Stimulated activated CD8-positive, alpha-beta memory T cell treated with anti-CD3 and anti-CD28 coated beads, Interleukin-4, amount 100 ng/mL, for 24 hours (primary cell): Measurements from ENCODE around the gene SHANK1.

Source experiments
- DNase-seq: peaks from one replicate; pipeline ENCODE4 v3.0.0-alpha.2; 2020; ENCODE audit warnings: low read depth

SHANK1 gene

DNA sequence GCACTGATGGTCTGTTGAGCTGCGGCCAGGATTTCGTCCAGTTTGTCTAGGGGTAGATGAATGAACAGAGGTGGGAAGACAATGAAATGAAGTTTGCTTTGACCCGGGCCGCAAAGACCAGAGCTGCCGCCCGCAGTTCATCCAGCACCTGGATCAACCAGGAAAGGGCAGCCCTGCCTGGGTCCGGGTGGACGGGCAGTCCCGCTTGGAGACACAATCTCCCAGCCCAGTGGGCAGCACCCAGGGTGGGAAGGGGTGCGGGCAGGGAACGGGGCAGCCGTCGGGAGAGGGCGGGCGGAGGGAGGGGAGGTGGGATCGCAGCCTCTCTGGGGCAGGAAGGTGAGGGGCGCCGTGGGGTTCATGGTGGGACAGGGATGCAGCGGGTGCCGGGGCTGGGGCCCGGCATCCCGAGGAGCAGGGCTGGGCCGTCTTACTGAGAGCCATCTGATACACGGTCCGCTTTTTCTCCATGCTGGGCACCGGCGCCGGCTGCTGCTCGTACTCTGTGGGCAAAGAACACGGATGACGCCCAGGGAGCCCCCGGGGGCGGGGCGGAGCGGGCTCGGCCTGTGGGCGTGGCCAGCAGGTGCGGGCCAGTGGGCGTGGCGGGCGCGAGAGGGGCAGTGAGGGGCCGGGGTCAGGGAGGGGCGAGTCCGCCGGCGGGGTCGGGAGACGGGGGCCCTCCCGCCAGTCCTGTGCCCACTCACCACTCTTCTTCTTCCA, 33.1 kb downstream of the SHANK1 start:
- no peak for DNase-seq

GRCh38 chr19:50679177-50680125, 40.2 kb downstream of the SHANK1 start:
- DNase-seq, result peak; percentile 64

DNA sequence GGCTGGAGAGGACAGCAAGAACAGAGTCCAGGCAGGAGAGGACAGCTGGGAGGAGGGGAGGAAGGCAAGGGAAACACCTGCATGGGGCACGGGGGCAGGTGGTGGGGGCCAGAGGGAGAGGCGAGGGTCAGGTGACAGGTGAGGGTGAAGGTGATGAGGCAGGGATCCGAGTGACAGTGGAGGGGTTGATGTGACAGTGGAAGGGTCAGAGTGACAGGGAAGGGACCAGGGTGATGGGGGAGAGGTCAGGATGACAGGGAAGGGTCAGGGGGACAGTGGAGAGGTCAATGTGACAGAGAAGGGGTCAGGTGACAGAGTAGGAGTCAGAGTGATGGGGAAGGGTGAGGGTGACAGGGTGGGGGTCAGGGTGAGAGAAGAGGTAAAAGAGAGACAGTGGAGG, 41.3 kb downstream of the SHANK1 start:
- no peak for DNase-seq

DNA sequence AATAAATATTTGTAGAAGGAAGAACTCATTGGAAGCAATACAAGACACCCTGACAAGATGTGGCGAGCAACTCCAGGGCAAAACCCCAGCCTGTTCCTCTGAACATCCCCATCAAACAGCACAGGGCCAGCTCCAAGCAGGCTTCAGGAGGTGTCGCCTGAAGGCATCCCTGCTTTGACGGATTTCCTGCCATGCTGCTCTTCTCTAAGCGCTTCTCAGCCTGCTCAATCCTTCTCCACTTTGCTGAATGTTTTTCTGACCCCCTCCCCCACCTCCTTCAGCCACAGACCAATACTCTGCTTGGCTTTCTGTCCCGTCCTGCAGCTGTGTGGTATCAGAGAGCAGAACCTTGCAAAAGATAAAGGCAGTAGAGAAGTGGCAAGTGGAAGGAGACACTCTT, 42.0 kb downstream of the SHANK1 start:
- no peak for DNase-seq

DNA sequence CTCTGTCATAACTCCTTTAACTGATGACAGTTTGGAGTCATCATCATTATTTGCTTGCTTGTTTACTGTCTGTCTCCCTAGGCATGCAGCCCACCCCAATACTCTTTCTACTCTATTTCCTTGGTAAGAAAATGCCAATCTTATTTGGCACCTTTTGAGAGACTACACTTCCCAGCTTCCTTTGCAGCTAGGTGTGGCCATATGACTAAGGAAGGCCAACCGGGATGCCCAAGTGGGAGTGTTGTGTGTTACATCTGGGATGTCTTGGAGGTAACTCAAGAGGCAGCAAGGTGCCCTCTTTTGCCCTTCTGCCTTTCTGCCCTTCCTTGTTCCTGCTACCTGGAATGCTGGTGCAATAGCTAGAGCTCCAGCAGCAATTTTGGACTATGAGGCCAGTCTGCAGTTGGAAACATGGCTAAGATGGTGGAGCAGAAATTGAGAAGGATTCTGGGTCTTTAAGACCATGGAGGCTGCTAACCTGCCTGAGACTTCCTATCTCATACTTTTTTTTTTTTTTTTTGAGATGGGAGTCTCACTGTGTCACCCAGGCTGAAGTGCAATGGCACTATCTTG, 42.9 kb downstream of the SHANK1 start:
- DNase-seq, result no peak

- no peak for DNase-seq
Observed at GRCh38 chr19:50673118-50673517, 46.5 kb downstream of the SHANK1 start.

DNA sequence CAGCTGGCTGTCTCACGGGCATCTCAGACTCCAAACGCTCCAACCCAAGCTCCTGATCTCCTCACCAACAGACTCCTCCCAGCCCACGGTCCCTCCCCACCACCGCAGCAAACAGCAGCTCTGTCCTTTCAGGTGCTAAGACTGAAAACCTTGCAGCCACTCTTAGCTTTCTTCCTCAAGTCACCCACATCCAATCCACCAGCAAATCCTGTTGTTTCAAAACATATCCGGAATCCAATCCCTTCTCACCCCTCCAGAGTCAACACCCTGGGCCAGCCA, 49.6 kb downstream of the SHANK1 start:
- no peak for DNase-seq

GRCh38 chr19:50669302-50670101, 50.1 kb downstream of the SHANK1 start:
- DNase-seq, result peak; percentile 26

GRCh38 chr19:50668879-50669278, 50.7 kb downstream of the SHANK1 start:
- no peak for DNase-seq

DNA sequence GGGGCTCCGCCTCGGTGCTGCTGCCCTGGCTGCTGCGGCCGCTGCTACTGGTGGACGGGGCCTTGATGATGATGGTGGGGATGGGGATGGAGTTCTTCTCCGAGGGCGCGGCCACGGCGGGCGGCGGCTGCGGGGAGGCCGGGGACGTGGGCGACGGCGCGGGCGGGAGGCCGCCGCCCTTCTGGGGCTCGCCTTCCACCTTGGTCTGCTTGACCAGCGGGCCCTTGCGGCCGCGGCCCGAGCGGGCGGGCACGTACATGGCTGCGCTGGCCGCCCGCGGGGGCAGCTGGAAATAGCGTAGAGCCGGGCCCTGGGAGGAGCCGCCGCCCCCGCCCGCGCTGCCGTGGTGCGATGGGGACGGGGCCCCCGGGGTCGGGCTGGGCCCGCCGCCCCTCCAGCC, 51.2 kb downstream of the SHANK1 start:
- no peak for DNase-seq

DNA sequence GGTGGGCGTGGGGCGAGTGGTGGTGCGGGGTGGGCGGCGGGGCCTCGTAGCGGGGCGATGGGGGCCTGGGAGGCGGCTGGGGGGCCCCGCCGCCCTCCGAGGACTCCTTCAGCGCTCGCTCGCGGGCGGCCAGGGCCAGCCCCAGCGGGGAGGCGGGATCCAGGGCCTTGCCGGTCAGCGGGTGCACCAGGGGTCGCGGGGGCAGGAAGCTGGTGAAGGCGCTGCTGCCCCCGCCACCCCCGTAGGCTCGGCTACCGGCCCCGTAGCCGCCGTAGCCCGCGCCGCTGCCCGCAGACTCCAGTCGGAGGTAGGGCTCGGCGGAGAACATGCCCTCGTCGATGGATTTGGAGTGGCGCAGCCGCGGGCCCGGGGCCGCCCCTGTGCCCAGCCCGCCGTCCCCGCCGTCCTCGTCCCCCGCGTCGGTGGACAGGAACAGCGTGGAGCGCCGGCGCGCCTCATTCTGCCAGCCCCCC, 51.8 kb downstream of the SHANK1 start:
- no peak for DNase-seq

- DNase-seq, result no peak
Observed at GRCh38 chr19:50667177-50667758, 52.3 kb downstream of the SHANK1 start.

- no peak for DNase-seq
Observed at GRCh38 chr19:50666346-50667176, 53.0 kb downstream of the SHANK1 start.

DNA sequence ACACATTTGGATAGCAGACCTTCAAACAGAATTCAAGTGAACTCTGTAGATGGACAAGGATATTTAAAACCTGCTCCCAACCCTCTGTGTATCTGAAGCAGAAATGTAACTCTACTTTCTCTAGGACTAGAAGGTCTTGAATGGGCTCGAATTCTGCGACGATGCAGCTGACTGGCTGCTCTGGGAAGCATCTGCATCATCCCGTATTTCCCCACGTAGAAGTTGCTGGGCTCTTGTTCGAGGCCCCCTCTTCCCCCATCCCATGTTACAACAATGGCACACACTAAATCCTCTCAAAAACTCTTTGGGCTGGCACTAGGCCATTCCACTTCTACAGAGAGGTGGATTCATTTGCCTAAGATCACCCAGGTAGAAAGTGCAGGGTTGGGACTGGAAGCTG, 55.4 kb downstream of the SHANK1 start:
- DNase-seq, result no peak

- no peak for DNase-seq
Observed at GRCh38 chr19:50663482-50663790, 56.2 kb downstream of the SHANK1 start.

- no peak for DNase-seq
Observed at GRCh38 chr19:50662651-50663481, 56.7 kb downstream of the SHANK1 start.

GRCh38 chr19:50661766-50662650, 57.6 kb downstream of the SHANK1 start:
- no peak for DNase-seq

GRCh38 chr19:50661023-50661422, 58.6 kb downstream of the SHANK1 start:
- no peak for DNase-seq

DNA sequence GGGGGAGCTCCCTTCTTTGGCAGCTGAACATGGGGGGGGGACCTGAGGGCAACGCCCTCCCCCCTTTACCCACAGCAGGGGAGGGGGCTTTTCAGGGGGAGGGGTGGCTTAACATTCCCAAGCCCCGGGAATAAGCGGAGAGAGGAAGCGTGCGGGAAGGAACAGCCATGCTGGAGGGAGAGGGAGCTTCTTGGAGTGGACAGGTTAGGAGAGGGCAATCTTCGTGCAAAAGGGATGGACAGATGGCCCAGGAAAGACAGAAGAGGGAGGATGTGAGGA, 59.6 kb downstream of the SHANK1 start:
- no peak for DNase-seq
